DMS153 treated with DMSO at 0.1 percent for 48 hours (cell line): ENCODE results near the gene BEST2.
"Not testable (repeated sequence)": the region's sequence is repeated elsewhere in the genome, so short reads cannot be mapped to it uniquely, and the experiment has no call there.

Experiments
- DNase-seq: peaks from one replicate; lab custom pipeline; 2025; ENCODE audit not compliant: unreplicated experiment; lab: John Stamatoyannopoulos, UW

The BEST2 gene

GRCh38 chr19:12751635-12752034 is at the start of gene BEST2:
TSS of gene BEST2 (plus strand) at chr19:12751791. CDS start at chr19:12752593, 802 bp downstream.
- no peak for DNase-seq

GRCh38 chr19:12703046-12703445 is 48.5 kb upstream of the BEST2 start:
- DNase-seq, result no peak

- DNase-seq, result no peak
These were observed 46.4 kb upstream of the BEST2 start for GRCh38 chr19:12705169-12705568.

GRCh38 chr19:12705654-12706331 is 45.8 kb upstream of the BEST2 start:
- no peak for DNase-seq

GRCh38 chr19:12706332-12706718 is 45.3 kb upstream of the BEST2 start:
- no peak for DNase-seq

- DNase-seq, result no peak
These were observed 43.0 kb upstream of the BEST2 start for GRCh38 chr19:12708641-12709040.

- no peak for DNase-seq
These were observed 40.4 kb upstream of the BEST2 start for GRCh38 chr19:12711187-12711586.

GRCh38 chr19:12712077-12712476 is 39.5 kb upstream of the BEST2 start:
- DNase-seq, result not testable (repeated sequence)

- DNase-seq, result not testable (repeated sequence)
These were observed 38.3 kb upstream of the BEST2 start for GRCh38 chr19:12713304-12713703.

- DNase-seq, result no peak
These were observed 36.5 kb upstream of the BEST2 start for GRCh38 chr19:12715102-12715501.

GRCh38 chr19:12715929-12716328 is 35.7 kb upstream of the BEST2 start:
- no peak for DNase-seq

GRCh38 chr19:12720296-12720695 is 31.3 kb upstream of the BEST2 start:
- DNase-seq, result no peak

- no peak for DNase-seq
These were observed 30.5 kb upstream of the BEST2 start for GRCh38 chr19:12720851-12721655.

GRCh38 chr19:12721656-12722565 is 29.7 kb upstream of the BEST2 start:
- DNase-seq, result no peak

GRCh38 chr19:12722566-12723380 is 28.8 kb upstream of the BEST2 start:
- DNase-seq, result peak; percentile 92

- no peak for DNase-seq
These were observed 28.3 kb upstream of the BEST2 start for GRCh38 chr19:12723381-12723640.

GRCh38 chr19:12723641-12724426 is 27.8 kb upstream of the BEST2 start, which contains the start of gene TNPO2:
TSS of gene TNPO2 (minus strand) at chr19:12723932. CDS start at chr19:12720977, 2,955 bp downstream.
- peak; percentile 51 for DNase-seq

- DNase-seq, result not testable (repeated sequence)
These were observed 26.0 kb upstream of the BEST2 start for GRCh38 chr19:12725612-12726011.

GRCh38 chr19:12726988-12727316 is 24.6 kb upstream of the BEST2 start:
- no peak for DNase-seq
